ENCODE data around the gene ATN1. TPM values are rescaled to one million over a fixed set of nuclear protein-coding genes. Genes with fewer than 3 reads are reported as not detected.

Gene ATN1
- total RNA-seq, 2 donors from 2014 or later, result 109 to 163 TPM

- Histone ChIP-seq H3K27me3 (replicated peaks; ENCODE audit: insufficient read depth) (no peaks in the 10 kb centered on the region), H3K4me3 (no peak overlapping the region), H3K27ac (peak overlapping the region in 1 of 2 donors; percentile 4), H3K9me3 (no peaks in the 10 kb centered on the region), H3K4me1 (ENCODE audit: control insufficient read depth in 1 of 2, low read depth in 2 of 2) (peaks cover 23 to 62% of the 10 kb centered on the region in 2 donors), H3K36me3 (peaks cover 23% of the 10 kb centered on the region)
- TF ChIP-seq CTCF (IDR thresholded peaks at IDR 0.05), result no peak
- DNase-seq (ENCODE audit: low spot score) (no peak), ATAC-seq (ENCODE audit: insufficient number of reproducible peaks, low FRiP score, low read depth) (no peak)
These were observed 5.0 kb downstream of the ATN1 start for GRCh38 chr12:6932766-6933165.

GRCh38 chr12:6934110-6934509, 6.4 kb downstream of the ATN1 start:
- no peak for DNase-seq (ENCODE audit: low spot score)
- H3K27me3 ChIP-seq (replicated peaks; ENCODE audit: insufficient read depth), result no peaks in the 10 kb centered on the region
- no peaks in the 10 kb centered on the region for H3K9me3 ChIP-seq
- peaks cover 23% of the 10 kb centered on the region for H3K36me3 ChIP-seq
- peaks cover 28 to 72% of the 10 kb centered on the region in 2 donors for H3K4me1 ChIP-seq (ENCODE audit: control insufficient read depth in 1 of 2, low read depth in 2 of 2)
- no peak for ATAC-seq (ENCODE audit: insufficient number of reproducible peaks, low FRiP score, low read depth)
- no peak overlapping the region for H3K4me3 ChIP-seq
- no peak for TF ChIP-seq CTCF (IDR thresholded peaks at IDR 0.05)
- H3K27ac ChIP-seq, result peak overlapping the region; percentile 4 to 46

- ATAC-seq (ENCODE audit: insufficient number of reproducible peaks, low FRiP score, low read depth), result no peak
- Histone ChIP-seq H3K9me3 (no peaks in the 10 kb centered on the region), H3K27ac (peak overlapping the region in 1 of 2 donors; percentile 4), H3K36me3 (peaks cover 23% of the 10 kb centered on the region), H3K4me3 (no peak overlapping the region), H3K27me3 (replicated peaks; ENCODE audit: insufficient read depth) (no peaks in the 10 kb centered on the region), H3K4me1 (ENCODE audit: control insufficient read depth in 1 of 2, low read depth in 2 of 2) (peaks cover 21 to 63% of the 10 kb centered on the region in 2 donors)
- TF ChIP-seq CTCF (IDR thresholded peaks at IDR 0.05), result no peak
- no peak for DNase-seq (ENCODE audit: low spot score)
These were observed 7.8 kb downstream of the ATN1 start for GRCh38 chr12:6935371-6936193.

- H3K27ac ChIP-seq, result peak overlapping the region; percentile 76 to 80
- no peak for TF ChIP-seq CTCF (IDR thresholded peaks at IDR 0.05)
- H3K9me3 ChIP-seq, result no peaks in the 10 kb centered on the region
- no peak overlapping the region for H3K4me3 ChIP-seq
- DNase-seq (ENCODE audit: low spot score) (no peak), ATAC-seq (ENCODE audit: insufficient number of reproducible peaks, low FRiP score, low read depth) (no peak)
- no peaks in the 10 kb centered on the region for H3K27me3 ChIP-seq (replicated peaks; ENCODE audit: insufficient read depth)
- peaks cover 23% of the 10 kb centered on the region for H3K36me3 ChIP-seq
- H3K4me1 ChIP-seq (ENCODE audit: control insufficient read depth in 1 of 2, low read depth in 2 of 2), result peaks cover 17 to 56% of the 10 kb centered on the region in 2 donors
These were observed 8.5 kb downstream of the ATN1 start for GRCh38 chr12:6936194-6936635.

- H3K4me1 ChIP-seq (ENCODE audit: control insufficient read depth in 1 of 2, low read depth in 2 of 2), result peaks cover 13 to 50% of the 10 kb centered on the region in 2 donors
- no peak for ATAC-seq (ENCODE audit: insufficient number of reproducible peaks, low FRiP score, low read depth)
- H3K36me3 ChIP-seq, result peaks cover 23% of the 10 kb centered on the region
These were observed 9.1 kb downstream of the ATN1 start for GRCh38 chr12:6936636-6937480.

More at GRCh38 chr12:6936636-6937480, 9.1 kb downstream of the ATN1 start:
- Histone ChIP-seq H3K27ac (peak overlapping the region; percentile 76 to 80), H3K9me3 (no peaks in the 10 kb centered on the region), H3K27me3 (replicated peaks; ENCODE audit: insufficient read depth) (no peaks in the 10 kb centered on the region), H3K4me3 (peak overlapping the region; percentile 79)
- no peak for TF ChIP-seq CTCF (IDR thresholded peaks at IDR 0.05)
- no peak for DNase-seq (ENCODE audit: low spot score)
